Stimulated activated CD8-positive, alpha-beta memory T cell treated with anti-CD3 and anti-CD28 coated beads, Interleukin-15, amount 100 ng/mL, for 24 hours (primary cell): ENCODE data around the gene SPRR5.

Experiments
- DNase-seq: peaks from one replicate; pipeline ENCODE4 v3.0.0-alpha.2; 2020; ENCODE audit warnings: low read depth

The SPRR5 gene

DNA sequence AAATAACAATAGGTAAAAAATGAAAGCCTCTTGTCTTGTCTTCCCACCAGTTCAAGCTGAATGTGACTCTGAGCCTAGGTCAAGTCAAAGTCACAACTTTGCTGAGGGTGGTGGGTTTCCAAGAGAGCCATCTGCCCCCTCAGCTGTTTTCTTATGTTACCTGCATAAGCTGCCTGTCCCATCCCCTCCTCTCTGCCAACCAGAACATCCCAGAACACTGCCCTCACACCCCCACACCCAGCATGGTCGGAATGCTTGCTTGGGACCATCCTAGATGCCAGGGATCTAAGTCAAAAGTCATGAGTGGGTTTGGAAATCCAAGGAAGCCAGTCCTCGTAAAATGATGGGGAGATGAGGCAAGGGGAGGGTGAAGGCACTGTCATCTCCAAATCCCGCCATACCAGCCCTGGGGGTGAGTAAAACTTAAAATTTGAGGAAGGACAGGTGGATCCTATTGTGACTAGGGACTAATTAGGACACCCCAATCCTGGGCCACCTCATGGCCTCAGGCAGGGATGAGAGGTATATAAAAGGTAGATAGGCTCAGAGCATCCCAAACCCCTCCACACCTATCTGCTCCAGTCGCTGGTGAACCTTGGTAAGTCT is at the start of gene SPRR5:
TSS of gene SPRR5 (plus strand) at position 556 of the 606 bp plus-strand sequence. CDS start 1,349 bp downstream, outside the sequence.
- no peak for DNase-seq

DNA sequence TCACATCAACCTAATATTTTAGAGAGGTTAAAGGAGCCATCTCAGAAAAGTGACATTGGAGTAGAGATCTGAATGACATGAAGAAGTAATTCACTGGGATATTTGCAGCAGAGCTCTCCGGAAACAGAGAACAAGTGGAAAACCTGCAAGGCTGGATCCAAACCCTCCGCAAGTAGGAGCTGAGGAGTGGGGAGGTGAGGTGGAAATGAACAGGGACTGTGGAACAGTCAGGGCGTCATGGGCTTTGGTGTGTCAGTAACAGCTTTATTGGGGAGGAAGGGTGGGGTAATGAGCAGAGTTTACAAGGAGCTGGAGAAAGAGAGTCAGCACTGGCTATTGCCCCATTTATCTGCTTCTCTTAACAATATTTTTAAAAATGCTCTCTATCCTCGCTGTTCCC is 48.0 kb upstream of the SPRR5 start:
- DNase-seq, result no peak

- no peak for DNase-seq
These were observed 47.1 kb upstream of the SPRR5 start for GRCh38 chr1:152899883-152900282.

DNA sequence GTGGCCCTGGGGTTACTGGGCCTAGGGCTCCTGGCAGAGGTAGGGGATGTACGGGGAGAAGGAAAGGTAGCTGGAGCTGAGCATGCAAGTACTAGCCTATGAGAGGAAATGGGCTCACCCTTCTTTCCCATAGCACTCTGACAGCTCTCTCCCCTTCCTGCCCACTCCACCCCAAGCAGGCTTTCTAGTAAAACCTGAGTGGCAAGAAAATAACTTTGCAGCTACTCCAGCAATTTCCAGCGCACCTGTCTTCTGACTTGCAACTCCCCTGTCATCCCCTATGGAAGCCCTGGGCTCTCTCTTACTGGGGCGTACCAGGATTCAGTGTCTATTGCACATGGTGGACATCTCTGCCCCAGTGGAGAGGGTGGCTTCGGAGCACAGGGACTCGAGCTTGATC is 45.4 kb upstream of the SPRR5 start:
- DNase-seq, result no peak

- DNase-seq, result no peak
These were observed 44.4 kb upstream of the SPRR5 start for GRCh38 chr1:152902636-152903035.

GRCh38 chr1:152904688-152905440 is 42.1 kb upstream of the SPRR5 start:
- DNase-seq, result no peak

- DNase-seq, result no peak
These were observed 40.9 kb upstream of the SPRR5 start for GRCh38 chr1:152906023-152906565.

DNA sequence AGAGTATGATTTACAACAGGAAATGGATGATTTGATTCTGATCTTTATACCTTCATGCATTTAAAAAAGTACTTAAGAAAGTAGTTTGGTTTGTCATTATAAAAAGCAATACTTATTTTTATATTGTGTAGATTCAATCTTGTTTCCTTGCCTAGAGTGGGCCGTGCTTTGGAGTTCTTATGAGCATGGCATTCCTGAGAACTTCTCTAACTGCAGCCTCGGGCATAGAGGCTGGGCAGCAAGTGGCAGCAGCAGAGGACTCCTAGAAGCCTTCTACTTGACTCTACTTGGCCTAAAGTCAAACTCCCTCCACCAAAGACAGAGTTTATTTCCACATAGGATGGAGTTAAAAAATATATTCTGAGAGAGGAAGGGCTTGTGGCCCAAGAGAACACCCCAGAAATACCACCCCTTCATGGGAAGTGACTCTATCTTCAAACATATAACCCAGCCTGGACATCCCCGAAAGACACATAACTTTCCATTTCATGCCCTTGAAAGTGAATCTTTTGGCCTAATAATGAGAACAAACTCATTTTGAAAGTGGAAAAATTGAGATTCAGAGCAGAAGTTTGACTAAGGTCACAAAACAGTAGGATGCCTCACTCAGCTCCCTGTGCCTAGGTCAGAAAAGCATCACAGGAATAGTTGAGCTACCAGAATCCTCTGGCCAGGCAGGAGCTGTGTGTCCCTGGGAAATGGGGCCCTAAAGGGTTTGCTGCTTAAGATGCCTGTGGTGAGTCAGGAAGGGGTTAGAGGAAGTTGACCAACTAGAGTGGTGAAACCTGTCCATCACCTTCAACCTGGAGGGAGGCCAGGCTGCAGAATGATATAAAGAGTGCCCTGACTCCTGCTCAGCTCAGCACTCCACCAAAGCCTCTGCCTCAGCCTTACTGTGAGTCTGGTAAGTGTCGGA is 39.1 kb upstream of the SPRR5 start, which contains the start of gene IVL:
TSS of gene IVL (plus strand) at position 861 of the 916 bp plus-strand sequence. CDS start 1,252 bp downstream, outside the sequence.
- no peak for DNase-seq

DNA sequence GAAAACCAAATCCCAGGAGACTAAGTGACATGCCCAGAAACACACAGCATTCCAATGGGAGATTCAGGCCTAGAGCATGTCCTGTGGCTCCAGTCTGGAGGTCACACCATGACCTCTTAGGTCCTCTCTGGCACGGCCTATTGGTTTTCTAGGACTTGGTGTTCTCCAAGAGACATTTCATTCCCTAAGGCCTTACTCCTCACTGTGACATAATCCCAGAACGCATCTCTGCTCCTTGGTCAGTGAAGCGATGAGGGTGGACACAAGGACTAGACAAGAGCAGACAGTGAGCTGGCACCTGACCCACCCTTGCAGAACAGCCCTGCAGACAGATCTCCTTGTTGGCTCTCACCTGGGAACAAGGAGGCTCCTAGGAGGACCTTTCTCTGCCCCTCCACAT is 37.8 kb upstream of the SPRR5 start:
- DNase-seq, result no peak

DNA sequence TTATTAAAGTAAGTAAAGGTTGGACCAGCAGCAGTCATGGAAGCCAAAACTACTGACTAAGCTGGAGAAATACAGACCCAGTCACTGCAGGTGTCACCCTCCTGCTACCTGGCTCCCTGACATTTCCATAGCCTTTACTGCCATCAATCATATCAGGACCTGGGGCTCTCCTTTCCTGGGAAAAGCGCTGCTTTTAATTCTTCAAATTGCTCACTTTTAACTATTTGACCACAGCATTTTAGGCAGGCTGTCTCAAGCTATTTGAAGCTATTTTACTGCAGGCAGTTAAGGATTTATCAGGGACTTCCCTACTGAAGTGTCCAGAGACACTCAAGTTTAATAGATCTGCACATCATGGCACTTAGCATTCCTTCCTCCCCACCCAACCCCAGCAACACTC is 34.5 kb upstream of the SPRR5 start:
- DNase-seq, result no peak

- DNase-seq, result no peak
These were observed 34.1 kb upstream of the SPRR5 start for GRCh38 chr1:152912900-152913299.

DNA sequence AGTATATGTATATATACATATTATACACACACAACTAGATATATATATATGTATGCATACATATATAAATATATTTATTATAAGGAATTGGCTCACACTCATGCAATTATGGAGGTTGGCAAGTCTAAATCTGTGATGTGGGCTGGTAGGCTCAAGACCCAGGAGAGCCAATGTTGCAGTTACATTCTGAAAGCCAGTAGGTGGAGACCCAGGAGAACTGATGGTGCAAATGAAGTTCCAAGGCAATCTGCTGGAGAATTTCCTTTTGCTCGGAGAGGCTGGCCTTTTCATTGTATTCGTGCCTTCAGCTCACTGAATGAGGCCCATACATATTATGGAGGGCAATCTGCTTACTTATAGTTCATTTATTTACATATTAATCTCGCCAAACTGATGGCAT is 29.2 kb upstream of the SPRR5 start:
- DNase-seq, result no peak

DNA sequence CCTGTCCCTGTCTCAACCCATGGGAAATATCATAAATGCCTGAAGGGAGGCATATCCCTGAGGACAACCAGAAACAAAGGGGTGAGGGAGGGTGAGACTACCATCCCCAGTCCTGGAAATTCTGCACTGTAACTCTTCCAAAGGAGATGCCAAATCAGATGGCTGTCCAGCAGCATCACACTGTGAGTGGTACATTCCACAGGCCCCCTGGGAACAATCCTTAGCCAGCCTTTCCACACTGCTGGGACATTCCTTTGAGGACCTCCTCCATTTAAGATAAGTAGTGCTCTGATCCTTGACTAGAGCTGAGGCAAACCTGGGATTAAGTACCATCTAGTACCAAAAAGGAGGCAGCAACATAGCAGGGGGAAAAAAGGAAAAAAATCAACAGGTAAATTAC is 27.9 kb upstream of the SPRR5 start:
- no peak for DNase-seq

DNA sequence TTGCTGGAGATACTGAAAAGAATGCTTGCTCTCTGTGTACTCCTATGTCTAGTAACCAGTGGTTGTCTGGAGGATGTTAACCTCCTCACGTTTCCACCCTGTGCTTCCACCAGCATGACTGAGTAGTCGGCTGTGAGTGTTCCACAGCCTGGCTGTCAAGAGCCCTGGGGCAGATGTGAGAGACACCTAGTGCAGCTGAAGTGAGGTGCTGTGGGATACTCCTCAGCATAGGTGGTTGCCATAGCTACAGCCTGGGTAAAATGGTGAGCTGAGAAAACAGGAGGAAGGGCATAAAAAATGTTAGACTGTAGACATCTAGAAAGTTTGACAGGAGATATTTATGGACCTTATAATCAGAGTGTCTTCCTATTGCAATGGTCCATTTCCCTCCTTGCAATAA is 22.8 kb upstream of the SPRR5 start:
- DNase-seq, result no peak

GRCh38 chr1:152926091-152926490 is 20.9 kb upstream of the SPRR5 start:
- no peak for DNase-seq

GRCh38 chr1:152928671-152929070 is 18.3 kb upstream of the SPRR5 start:
- DNase-seq, result no peak

DNA sequence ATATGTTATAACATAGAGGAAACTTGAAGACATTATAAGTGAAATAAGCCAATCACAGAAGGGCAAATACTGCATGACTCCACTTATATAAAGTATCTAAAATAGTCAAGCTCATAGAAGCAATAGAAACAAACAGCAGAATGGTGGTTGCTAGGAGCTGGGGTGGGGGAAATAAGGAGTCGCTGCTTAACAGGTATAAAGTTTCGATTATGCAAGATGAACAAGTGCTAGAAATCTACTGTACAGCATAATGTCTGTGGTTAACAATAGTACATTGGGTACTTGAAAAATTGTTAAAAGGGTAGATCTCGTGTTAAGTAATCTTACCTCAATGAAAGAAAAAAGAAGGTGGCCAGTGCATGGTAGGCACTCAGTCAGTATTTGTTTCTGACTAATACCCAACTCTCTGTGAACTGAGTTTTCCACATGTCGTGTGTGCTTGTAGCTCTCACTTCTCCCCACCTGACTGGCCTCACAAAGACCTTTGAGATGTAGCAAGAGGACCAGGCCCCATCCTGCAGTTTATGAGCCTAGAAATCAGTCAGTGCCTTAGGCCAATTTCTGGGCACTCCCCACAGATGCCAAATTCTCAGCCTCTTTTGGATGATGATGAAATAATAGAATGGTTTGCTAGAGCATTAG is 14.7 kb upstream of the SPRR5 start:
- no peak for DNase-seq

- no peak for DNase-seq
These were observed 13.8 kb upstream of the SPRR5 start for GRCh38 chr1:152933196-152933595.

DNA sequence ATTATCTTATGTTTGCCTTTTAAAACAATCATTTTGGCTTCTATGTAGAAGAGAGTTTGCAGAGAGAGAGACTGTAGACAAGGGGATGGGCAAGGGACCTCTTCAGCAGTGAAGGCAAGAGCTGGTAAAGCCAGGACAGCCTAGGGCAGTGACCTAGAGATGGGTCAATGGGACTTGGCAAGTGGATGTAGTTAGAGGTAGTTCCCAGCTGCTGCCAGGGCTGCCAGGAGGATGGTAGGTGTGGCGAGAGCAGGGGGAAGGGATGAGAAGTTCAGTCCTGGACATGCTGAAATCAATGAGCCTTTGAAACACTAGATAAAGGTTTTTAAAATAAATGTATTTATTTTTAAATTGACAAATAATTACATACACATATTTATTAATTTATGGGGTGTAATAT is 6.4 kb upstream of the SPRR5 start:
- DNase-seq, result no peak

DNA sequence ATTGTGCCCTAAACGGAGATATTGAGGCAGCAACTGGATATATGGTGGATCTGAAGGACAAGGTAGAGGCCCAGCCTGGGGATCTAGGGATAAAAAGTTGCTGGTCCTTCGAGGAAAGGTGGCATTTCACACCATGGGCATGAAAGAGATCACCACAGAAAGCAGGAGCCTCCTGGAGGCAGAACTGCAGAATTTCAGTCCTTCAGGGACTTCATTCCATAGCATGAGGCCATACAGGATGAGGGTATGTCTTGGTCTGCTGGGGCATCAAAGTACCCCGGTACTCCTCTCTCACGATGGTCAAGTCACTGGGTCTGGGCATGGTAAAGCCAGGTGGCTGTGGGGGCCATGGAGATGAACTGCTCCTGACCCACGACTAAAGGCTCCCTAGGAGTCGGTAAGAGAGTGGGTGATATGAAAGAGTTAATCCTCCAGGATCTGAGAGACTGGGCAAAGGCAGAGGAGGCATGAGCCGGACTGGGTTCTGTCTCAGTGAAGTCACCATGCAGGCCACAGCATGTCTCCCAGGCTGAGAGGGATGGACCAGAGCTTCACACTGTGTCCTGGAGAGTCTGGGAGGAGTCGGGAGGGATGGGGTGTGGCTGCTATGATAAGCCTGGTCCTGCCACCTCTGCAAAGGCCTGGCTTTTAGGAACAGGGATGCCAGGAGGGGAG is 5.8 kb upstream of the SPRR5 start:
- DNase-seq, result no peak

DNA sequence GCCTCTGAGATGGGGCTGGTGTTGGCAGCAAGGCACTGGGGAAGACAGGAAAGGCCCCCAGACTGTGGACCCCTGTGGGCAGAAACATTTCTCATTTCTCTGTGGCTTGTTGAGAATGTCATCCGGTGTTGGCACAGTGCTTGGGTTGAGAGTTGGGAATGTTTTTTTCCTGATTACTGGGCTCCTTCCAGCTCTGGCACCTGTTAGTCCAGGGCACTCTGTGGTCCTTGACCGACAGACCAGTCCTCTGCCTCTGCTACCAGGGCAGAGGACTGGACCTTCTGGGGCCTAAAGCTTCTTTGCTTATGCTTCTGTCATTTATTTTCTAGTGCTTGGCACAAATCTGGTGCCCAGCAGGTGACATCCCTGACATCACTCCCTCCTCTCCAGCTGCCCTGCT is 4.8 kb upstream of the SPRR5 start:
- no peak for DNase-seq
